ENCODE data around the gene RASSF4. TPM values are rescaled to one million over a fixed set of nuclear protein-coding genes. Genes with fewer than 3 reads are reported as not detected.

The RASSF4 gene
- total RNA-seq, 4 donors from 2014 or later, result 1.7 to 22.5 (median 7.4) TPM

- peaks cover 0 to 8% (median 0%) of the 10 kb centered on the region in 3 donors for H3K36me3 ChIP-seq
- no peaks in the 10 kb centered on the region for H3K9me3 ChIP-seq
- H3K4me1 ChIP-seq, result peaks cover 55 to 100% (median 79%) of the 10 kb centered on the region in 3 donors
- peak overlapping the region in 1 of 4 donors; percentile 24 for H3K4me3 ChIP-seq
- peak overlapping the region; percentile 47 to 86 (median 82) for H3K27ac ChIP-seq
- intact Hi-C loops (cut with DNase I), result no loop called here
- no peak for DNase-seq
- no peak for TF ChIP-seq CTCF (IDR thresholded peaks at IDR 0.05)
- TF ChIP-seq POLR2A (IDR thresholded peaks at IDR 0.05), result no peak
- 56 to 61% methylated on average over 9 to 10 of the region's 11 CpGs for WGBS, 2 donors
- no peaks in the 10 kb centered on the region for H3K27me3 ChIP-seq
These were observed 21.8 kb downstream of the RASSF4 start for GRCh38 chr10:44981172-44982113.

GRCh38 chr10:44982114-44982460, 22.5 kb downstream of the RASSF4 start:
- Histone ChIP-seq H3K9me3 (no peaks in the 10 kb centered on the region), H3K27ac (peak overlapping the region; percentile 41 to 86 (median 82)), H3K4me1 (peaks cover 55 to 100% (median 81%) of the 10 kb centered on the region in 3 donors), H3K36me3 (peaks cover 0 to 7% (median 0%) of the 10 kb centered on the region in 3 donors), H3K27me3 (no peaks in the 10 kb centered on the region), H3K4me3 (no peak overlapping the region)
- DNase-seq, result no peak
- TF ChIP-seq POLR2A (IDR thresholded peaks at IDR 0.05) (no peak), CTCF (IDR thresholded peaks at IDR 0.05) (no peak)
- intact Hi-C loops (cut with DNase I), result no loop called here
- 84 to 100% methylated on average over 1 to 2 of the region's 9 CpGs for WGBS, 2 donors

- H3K27me3 ChIP-seq, result no peaks in the 10 kb centered on the region
- no peak for DNase-seq
- H3K36me3 ChIP-seq, result peaks cover 0 to 3% (median 0%) of the 10 kb centered on the region in 3 donors
- intact Hi-C loops (cut with DNase I), result no loop called here
- WGBS, 2 donors, result 70 to 76% methylated on average over 1 to 8 of the region's 9 CpGs
- TF ChIP-seq CTCF (IDR thresholded peaks at IDR 0.05) (no peak), POLR2A (IDR thresholded peaks at IDR 0.05) (no peak)
- peaks cover 51 to 98% (median 82%) of the 10 kb centered on the region in 3 donors for H3K4me1 ChIP-seq
- H3K4me3 ChIP-seq, result no peak overlapping the region
- peak overlapping the region in 3 of 4 donors; percentile 81 to 86 (median 84) for H3K27ac ChIP-seq
- no peaks in the 10 kb centered on the region for H3K9me3 ChIP-seq
These were observed 22.9 kb downstream of the RASSF4 start for GRCh38 chr10:44982496-44982895.

GRCh38 chr10:44983066-44983894, 23.7 kb downstream of the RASSF4 start:
- no peak overlapping the region for H3K4me3 ChIP-seq
- DNase-seq, result no peak
- peak overlapping the region in 3 of 4 donors; percentile 24 to 81 (median 62) for H3K27ac ChIP-seq
- H3K27me3 ChIP-seq, result no peaks in the 10 kb centered on the region
- H3K4me1 ChIP-seq, result peaks cover 44 to 90% (median 74%) of the 10 kb centered on the region in 3 donors
- intact Hi-C loops (cut with DNase I), result no loop called here
- TF ChIP-seq CTCF (IDR thresholded peaks at IDR 0.05), result no peak
- no peak for TF ChIP-seq POLR2A (IDR thresholded peaks at IDR 0.05)
- H3K9me3 ChIP-seq, result no peaks in the 10 kb centered on the region
- 83 to 91% methylated on average over 7 of the region's 13 CpGs for WGBS, 2 donors
- no peaks in the 10 kb centered on the region for H3K36me3 ChIP-seq

Measured in esophagus squamous epithelium (tissue), 5 donors.